GM21737 (cell line): ENCODE data around the gene RXRA.

ENCODE experiments used
- ATAC-seq: cut with Tn5 transposase; IDR thresholded peaks from one replicate; pipeline ENCODE4 v1.9.1; 2021; ENCODE audit warnings: mild to moderate bottlenecking, moderate library complexity; ENCODE audit not compliant: unreplicated experiment

Gene RXRA

DNA sequence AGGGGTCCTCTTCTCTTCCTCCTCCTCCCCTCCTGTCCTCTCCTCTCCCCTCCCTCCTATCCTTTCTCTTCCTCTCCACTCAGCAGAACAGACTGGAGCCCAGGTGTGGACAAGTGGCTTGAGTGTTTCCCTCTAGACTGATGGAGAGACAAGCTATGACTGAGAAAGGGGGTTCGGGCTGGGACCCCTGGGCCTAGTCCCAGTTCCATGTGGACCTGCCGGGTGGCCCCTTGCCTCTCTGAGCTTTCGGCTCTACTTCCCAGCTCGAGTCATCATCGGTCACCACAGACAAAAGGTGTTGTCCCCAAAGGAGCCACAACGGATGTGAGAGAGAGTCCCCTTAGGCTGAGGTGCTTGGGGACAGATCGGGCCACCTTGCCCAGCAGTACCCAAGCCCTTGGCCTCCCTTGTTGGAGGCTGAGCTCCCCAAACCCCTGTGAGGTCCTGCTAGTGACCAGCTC, 3.4 kb upstream of the RXRA start:
- ATAC-seq, result no peak

DNA sequence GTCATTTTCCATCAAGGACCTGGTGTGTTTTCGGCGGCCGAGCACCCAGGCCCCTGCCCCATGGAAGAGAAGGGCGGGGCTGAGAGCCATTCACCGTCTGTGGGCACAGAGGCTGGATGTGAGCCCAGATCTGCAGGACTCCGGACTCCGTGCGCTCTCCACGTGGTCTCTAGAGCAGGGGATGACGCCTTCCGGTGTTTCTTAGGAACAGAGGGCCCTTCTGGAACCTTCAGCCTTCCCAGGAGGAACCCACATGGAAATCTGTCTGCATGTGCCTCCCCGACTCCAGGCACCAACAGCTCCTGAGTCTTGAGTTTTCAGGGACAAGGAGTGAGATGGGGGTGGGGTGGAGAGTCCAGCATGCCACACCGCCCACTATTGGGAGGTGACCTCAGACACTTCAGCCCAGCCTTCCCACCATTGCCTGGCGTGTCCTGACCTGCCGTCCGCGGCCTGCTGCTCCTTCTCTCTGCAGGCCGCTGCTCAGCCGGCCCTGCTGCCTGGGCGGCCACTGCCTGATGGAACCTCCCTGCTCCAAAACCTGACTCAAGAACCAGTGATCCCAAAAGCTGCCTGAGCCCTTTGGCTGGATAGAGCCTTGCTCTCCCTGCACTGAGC, 2.4 kb upstream of the RXRA start:
- no peak for ATAC-seq

DNA sequence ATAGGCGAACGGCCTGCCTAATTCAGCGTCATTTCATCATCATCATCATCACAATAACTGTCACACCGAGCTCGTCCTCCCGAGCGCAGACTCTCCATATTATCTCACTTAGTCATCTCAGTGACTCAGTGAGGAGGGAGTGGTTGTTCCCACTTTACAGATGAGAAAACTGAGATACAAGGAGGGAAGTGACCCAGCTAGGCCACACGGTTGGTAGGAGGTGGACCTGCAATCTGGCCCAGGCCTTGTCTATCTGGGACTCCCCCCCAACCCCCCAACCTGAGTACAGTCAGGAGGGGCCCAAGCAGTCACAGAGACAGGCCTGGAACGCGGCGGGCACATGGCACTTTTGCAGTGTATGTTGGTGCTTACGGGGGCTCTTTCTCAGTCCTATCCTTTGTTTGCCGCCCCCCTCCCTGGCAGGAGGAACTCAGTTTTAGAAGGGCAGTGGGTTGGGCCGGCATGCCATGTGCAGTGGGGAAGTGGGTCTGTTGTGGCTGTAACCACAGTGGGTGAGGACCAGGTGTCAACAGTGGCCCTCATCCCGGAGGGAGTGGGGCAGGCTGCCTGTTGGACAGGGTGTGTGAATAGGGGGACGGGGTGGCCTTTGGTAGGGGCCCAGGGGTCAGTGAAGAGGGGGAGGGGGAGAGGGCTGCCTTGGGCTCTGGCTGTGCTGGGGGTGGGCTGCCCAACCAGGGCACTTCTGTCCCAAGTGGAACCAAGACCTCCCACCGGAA, 1.7 kb upstream of the RXRA start:
- no peak for ATAC-seq

DNA sequence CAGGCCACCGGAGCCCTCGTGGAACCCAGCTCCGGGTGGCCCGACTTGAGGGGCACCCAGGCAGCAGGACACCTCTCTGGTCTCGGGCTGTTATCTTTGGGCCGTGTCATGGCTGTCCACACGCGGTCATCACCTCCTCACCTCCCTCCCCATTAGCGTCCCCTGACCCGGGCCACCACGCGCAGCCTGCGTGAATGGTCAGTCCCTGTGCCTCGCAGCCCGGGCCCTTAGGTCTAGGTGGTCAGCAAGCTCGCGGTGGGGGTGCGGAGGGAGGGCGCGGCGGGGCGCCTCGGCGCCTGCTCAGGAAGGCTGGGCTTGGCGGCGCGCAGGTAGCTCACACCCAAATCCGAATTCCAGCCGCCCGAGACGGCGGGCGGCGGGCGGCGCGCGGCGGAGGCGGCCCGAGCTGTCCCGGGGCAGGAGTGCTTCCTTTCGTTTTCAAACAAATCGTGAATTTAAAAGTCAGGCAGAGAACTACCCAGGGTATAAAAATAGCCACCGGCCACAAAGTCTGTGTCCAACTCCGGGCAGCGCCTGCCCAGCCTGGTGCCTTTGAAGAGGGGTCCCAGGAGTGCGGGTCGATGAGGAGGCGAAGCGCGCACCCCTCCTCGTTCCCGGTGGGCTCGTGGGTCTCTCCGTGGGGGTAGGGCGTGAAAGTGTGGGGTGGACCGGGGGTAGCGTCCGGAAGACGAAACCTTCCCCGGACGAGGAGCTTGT, 1.0 kb upstream of the RXRA start:
- no peak for ATAC-seq

DNA sequence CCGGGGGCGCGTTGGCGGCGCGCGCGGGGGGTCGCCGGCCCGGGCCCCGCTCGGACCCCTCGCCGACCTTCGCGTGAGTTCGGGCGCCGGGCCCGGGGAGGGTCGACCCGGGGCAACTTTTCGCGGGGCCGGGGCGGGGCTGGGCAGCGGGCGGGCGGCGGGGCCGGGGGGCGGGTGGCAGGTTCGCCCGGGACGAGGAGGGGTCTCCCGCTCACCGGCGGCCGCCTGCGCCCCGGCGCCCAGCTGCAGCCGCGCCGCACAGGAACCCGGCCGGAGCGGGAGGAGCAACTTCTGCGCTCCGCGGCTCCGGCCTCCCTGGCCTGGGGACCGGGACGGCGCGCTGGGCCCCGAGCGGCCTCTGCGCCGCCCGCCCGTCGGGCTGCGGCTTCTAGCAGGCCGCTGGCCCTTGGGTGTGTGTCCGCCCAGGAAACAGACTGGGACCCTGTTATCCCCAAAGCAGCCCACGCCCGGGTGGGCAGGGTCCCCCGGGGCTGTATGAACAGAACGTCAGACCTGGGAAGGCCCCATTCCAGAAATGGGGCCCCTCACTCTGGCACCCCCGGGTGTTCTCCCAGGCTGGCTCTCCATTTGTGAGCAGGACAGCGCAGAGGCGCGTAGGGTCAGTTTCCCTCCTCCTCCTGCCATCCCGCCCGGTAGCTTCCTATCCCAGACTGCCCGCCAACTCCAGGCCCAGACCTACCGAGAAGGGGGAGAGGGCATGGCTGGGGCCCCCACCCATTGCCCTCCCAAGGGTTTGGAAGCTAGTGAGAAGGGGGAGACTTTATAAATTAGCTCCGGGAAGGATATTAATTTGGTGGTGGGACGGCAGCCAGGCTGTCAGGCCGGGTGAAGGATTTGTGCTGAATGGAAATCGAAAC, 708 bp downstream of the RXRA start:
- ATAC-seq, result no peak

DNA sequence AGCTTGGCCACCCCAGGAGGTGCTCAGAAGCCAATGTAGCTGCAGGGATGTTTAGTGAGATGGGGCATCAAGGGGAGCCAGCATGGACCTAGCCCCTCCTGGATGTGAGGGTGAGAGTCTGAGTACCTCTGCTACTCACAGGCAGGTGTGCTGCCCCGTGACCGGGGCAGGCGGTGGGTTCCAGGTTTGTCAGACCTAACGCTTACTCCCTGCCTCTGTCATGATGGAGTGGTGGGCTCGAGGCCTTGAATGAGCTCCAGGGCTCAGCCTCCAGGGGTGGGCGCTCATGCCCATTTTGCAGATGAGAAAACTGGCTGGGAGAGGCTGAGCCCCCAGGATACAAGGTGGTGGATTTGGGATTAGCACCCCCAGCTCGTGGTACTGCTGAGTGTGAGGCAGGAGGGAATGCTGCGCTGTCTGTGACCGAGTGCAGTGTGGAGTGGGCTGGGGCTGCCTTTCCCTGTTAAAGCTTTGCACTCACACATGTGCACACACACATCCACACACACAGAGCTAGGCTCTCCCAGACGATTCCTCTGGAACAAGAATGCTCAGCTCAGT, 1.5 kb downstream of the RXRA start:
- no peak for ATAC-seq

DNA sequence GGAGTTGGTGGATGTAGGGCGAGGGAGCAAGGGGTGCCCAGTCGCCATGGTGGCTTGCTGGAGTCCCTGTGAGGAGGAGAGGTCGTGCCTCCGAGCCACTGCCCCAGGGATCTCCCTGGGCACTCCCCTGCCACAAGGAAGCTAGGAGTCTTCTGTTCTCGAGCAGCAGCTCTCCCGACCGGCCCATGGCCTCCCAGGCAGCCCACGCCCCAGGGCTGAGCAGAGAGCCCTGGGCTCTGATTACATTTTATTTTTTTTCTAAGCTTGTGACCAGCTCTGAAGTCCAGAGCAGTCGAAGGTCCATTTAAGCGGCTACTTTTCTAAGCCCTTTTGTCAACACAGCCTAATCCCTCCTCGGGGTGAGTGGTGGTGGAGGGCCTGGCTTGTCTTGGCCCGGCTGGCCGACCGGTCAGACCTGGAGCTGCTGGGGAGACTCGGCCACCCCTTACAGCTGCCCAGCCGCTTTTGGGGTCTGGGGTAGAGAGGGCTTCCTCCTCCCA, 2.1 kb downstream of the RXRA start:
- ATAC-seq, result no peak

DNA sequence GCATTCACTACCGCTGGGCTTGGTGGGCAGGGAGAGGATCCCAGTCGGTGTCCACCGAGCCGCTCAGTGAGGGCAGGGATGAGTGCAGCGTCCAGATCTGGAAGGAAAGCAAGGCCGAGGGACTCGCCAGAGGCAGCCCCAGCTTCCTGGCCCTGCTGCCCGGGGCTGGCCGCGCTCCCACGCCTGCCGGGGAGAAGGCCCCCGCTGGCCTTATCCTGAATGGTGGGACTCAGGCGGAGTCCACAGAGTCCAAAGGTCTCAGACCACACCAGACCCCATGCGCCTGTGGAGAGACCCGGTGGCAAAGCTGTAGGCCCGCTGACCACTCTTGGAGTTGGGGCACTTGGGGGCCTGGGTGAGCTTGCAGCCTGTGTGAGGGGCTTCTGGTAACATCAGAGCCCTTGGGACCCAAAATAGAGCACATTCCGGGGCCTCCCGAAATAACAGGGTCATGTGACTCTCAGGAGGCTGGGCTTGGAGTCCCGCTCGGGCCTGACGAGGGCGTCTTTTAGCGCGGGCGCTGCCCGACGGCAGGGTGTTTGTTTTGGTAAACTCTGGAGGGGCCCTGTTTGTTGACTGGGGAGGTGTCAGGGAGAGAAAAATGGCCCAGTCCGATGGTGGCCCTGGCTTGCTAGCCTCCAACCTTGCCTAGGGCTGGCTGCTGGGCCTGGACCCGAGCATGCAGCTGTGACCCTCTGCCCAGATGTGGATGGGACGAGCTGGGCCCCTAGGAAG, 2.8 kb downstream of the RXRA start:
- no peak for ATAC-seq

DNA sequence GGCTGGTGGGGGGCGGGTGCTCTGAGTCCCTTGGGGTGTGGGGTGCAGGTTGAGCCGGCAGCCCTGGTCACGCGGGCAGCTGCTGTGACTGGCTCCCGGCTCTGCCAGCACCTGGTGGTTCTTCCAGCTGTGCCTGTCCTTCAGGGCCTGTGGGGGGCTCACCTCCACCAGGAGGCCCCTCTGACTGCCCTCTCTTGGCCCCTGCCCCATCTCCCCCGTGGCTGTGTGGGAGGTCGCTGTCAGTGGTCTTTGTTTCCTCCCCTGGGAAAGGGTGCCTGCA, 3.3 kb downstream of the RXRA start:
- no peak for ATAC-seq

DNA sequence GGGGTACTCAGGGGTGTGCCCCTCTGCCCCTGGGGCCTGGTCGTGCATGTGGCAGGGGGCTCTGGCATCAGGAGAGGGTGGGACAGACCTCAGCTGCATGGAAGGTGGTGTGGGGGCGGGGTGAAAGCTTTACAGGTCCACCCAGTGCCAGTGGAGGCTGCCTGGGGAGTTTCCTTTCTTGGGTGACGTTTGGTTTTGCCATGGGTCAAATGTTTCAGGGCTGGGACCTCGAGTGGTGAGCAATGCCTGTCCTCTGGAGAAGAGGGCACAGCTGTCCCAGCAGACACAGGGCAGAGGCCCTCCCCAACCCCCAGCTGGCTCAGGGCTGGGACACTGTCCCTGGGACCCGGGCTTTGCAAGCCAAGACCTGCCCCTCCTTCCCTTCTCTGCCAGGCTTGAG, 3.6 kb downstream of the RXRA start:
- ATAC-seq, result no peak

DNA sequence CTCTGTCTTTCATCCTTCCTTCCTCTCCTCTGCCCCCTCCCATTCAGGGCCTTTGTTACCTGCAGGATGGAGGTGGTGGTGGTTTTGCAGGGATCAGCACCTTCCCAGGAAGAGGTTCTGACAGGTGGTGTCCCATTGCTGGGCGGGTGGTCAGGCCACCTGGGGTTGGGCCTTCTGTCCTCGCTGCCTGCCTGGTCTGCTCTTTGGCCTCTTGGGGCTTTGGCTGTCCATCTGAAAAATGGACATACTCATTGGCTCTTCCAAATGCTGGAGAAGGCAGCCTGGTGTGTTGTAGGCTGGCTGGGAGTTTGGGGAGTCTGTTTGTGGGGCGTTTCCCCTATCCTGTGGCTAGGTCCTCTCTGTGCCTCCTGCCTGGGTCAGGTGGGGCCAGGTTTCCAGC, 4.3 kb downstream of the RXRA start:
- no peak for ATAC-seq

DNA sequence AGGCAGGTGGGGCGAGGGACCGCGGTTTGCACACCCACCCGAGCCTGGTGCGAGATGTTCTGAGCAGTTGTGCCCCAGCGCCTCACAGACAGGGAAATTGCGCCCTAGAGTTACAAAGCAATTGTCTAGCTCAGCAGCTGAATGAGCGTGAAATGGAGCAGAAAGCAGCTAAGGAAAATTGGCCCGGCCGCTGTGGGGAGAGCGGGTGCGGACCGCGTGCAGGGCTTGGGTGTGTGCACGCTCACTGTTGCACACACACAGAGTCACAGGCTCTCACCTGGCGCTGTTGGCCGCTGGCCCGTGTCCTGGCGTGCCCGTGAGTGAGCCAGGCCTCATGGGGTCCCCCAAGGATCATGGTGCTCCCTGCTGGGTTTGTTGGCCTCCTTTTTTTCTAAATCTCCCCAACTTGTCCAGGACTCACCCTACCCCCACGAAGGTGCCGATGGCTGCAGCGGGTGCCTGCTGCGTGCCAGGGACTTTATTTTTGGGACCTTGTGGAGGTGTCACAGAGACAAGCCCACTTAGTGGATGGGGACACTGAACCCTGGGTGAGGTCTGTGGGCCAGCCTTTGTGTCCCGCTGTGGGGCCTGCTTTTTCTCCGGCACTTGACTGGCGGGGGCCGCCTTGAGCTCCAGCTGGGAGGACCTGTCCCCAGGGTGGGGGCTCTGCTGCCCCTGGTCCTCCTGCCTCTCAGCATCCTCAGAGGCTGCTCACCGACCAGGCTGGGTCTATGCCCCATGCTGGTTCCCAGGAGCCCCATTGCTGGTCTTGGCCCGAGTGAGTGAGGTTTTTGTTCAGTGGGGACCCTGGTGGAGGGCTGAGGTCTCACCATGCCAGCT, 5.2 kb downstream of the RXRA start:
- ATAC-seq, result no peak

DNA sequence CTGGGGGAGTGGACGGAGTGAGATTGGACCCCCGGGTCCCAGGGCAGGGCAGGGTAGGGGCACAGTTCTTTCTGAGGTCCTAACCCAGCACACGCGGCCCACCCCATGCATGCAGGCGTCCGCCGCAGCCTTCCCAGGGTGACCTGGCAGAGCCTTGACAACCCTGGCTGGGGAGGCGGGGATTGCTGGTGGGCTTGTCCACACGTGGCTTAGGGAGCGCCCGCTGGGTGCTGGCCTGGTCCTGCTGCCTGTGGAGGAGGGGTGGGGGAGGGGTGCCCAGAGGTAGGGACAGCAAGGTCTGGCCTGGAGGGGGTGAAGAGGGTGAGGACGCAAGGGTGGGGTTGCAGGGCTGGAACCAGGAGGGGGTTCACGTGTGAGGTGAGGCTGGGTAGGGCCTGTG, 6.0 kb downstream of the RXRA start:
- ATAC-seq, result no peak

DNA sequence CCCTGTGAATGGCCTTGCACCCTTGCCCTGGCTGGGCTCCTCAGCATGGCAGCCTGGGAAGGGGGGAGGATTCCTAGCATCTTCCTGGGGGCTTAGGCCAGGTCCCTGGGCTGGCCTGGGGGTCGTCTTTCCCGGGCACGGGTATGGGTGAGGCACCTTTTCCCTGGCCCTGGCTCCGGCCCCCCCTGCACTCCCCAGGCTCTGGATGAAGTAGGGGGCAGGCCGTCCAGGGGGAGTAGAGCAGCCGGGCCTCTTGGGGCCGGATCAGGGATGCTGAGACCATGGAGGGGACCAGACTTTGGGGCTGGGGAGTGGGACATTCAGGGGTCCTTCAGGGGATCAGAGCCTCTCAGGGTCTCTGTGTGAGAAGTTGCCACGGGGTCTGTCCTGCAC, 6.6 kb downstream of the RXRA start:
- no peak for ATAC-seq

DNA sequence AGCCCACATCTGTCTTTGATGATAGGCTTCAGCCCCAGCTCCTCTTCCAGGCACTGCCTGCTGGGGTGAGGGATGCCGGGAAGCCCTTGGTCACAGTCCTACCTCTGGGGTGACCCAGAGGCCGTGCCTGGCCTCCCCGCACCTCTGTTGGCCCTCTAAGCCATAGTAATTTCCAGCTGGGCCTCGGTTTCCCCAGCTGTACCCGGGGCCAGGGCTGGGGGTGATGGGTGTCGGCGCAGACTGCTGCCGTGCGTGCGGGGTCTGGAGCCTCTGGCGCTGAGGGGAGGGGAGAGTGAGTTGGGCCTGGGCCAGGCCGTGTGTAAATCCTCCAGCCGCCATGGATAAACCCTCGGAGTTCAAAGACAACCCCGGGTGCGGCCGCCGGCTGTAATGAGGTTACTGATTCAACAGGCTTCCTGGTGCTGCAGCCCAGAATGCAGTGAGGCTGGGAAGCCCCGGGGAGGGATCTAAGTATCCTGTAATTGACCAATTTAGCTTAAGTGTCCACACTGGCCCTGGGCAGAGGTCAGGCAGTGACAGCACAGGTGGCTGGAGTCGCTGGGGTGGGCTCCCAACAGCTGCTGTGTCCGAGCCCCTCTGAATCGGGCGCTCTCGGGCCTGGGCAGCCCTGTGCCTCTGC, 7.1 kb downstream of the RXRA start:
- no peak for ATAC-seq

DNA sequence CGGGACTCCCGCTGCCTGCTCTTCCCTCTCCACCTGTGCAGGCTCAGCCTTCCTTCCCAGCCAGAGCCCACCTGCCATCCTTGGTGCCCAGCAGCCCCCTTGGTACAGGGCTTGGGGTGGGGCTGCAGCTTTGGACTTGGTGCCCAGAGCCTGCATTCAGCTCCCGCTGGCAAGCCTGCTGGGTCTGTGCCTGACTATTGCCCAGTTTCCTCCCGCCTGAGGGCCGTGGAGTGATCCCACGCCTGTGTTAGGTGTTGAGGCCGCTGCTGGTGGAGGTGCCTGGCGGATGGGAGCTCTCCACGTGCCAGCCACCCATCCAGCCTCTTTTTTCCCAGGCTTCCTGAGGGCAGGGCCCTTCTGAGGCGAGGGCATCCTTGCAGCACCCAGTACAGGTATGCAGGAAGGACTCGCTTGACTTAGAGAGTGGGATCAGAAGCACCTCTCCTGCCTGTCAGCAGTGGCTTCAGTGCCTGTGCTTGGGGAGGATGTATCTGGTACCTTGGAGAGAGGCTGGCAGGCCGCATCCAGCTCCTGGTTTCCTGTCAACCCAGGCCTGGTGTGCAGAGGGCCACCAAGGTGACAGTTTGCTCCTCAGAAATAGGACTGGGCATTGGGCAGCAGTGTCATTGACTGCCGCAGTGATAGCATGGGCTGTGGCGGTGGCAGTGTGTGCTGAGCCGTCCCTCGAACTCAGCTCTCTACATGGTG, 7.8 kb downstream of the RXRA start:
- ATAC-seq, result no peak

DNA sequence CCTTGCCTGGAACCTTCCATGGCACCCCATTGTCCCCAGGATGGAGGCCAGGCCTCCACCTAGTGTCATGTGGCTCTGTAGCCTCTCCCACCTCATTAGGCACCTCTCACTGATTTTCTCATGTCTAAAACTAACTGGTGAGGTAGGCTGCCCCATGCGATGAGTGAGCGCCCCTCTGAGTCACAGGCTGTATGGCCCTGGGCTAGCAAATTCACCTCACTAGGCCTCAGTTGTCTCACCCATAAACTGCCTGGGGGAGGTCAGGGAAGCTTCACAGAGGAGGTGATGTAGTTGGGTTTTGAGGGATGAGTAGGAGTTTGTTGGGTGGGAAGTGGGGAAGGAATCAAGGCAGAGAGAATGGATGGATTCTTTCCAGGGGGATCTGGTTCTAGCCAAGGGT, 8.8 kb downstream of the RXRA start:
- no peak for ATAC-seq

DNA sequence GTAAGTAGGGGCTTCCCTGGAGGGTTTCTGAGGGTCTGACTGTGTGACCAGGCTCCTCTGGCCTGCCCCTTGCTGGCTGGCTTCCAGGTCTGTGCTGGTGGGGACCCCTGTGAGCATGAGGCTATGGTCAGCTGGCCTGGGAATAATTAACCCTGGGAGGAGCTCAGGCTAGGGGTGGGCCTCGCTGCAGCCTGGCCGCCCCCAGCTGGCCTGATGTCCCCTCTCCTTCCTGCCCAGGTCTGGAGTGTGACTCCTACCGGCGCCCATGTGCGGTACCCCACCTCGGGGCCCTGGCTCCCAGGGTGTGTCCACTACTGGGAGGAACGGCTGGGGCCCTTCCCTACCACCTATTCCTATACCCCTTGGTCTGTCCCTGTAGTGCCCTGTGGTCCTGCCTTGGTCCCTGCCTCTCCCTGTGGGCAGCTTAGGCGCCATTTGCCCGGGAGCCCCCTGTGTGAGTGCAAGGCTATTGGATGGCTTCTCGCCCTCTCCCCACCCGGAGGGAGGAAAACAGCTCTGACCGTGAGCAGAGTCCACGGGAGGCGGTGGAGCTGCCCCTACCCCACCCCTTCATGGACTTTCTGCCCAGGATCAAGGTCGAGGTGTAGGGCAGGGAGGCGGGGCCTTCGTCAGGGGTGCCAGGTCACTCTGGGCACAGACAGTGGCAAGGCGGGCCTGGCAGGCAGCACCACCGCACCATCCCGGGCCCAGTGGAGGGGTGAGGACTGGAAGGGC, 9.4 kb downstream of the RXRA start:
- no peak for ATAC-seq
